Astrocyte (in vitro differentiated cells and primary cell): ENCODE measurements around the gene HERC2.

Source experiments
- EZH2 ChIP-seq: IDR thresholded peaks from 2 replicates; pipeline ENCODE4 v1.6.1; 2012; ENCODE audit warnings: mild to moderate bottlenecking, low read length, inconsistent platforms; ENCODE audit not compliant: insufficient read depth
- TF ChIP-seq, protein P1 (sequence below): IDR thresholded peaks from 2 replicates; pipeline ENCODE4 v1.5.1; 2011; ENCODE audit warnings: low read depth, mild to moderate bottlenecking, inconsistent platforms, low read length, moderate library complexity; ENCODE audit not compliant: insufficient read depth

DNA sequence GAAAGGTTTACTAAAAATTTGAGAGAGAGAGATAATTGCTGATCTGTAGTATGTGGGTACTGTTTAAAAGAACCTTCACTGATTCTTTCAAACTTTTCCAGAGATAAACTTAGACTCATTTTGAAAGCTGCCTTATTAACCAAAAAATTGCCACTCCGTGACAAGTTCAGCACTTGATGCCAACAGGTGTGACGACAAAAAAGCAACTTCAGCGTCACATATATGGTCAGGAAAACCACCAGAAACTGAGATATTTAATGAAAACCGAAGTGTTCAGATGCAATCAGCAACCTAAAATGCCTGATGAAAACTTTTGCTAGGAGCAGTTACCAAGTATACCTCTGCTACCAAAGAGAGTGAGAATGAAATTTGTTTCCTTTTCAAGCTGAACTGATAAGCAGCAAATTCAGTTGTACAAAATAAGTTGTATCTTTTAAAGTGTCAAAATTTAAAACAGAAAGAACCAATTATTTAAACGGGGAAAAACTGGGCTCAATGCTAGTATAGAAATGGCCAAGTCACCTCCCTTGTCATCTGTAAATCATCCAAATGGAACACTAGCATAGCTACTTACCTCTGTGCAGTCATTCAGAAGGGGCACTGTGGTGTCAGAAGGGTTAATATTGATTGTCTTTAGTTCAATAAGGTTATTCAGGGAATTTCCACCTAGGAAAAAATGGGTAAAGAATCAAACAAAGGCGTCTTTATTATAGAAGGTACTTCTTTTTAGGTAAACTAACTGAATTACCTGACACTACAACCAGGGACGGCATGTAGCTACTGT lies 131.4 kb downstream of the HERC2 start:
- TF ChIP-seq, protein P1, sequence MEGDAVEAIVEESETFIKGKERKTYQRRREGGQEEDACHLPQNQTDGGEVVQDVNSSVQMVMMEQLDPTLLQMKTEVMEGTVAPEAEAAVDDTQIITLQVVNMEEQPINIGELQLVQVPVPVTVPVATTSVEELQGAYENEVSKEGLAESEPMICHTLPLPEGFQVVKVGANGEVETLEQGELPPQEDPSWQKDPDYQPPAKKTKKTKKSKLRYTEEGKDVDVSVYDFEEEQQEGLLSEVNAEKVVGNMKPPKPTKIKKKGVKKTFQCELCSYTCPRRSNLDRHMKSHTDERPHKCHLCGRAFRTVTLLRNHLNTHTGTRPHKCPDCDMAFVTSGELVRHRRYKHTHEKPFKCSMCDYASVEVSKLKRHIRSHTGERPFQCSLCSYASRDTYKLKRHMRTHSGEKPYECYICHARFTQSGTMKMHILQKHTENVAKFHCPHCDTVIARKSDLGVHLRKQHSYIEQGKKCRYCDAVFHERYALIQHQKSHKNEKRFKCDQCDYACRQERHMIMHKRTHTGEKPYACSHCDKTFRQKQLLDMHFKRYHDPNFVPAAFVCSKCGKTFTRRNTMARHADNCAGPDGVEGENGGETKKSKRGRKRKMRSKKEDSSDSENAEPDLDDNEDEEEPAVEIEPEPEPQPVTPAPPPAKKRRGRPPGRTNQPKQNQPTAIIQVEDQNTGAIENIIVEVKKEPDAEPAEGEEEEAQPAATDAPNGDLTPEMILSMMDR: no peak
- no peak for TF ChIP-seq EZH2
